ENCODE data around the gene APBB1IP.
"Not testable (repeated sequence)": the region's sequence is repeated elsewhere in the genome, so short reads cannot be mapped to it uniquely, and the experiment has no call there.

APBB1IP gene

GRCh38 chr10:26556748-26557640, 118.9 kb downstream of the APBB1IP start:
- DNase-seq (ENCODE audit: low read depth) = no peak

- no peak for DNase-seq (ENCODE audit: low read depth)
Observed at GRCh38 chr10:26557641-26558014, 119.5 kb downstream of the APBB1IP start.

GRCh38 chr10:26566525-26567350, 128.6 kb downstream of the APBB1IP start:
- DNase-seq (ENCODE audit: low read depth) = no peak

- no peak for DNase-seq (ENCODE audit: low read depth)
Observed at GRCh38 chr10:26567351-26567721, 129.2 kb downstream of the APBB1IP start.

- DNase-seq (ENCODE audit: low read depth) = no peak
Observed at GRCh38 chr10:26571655-26572054, 133.5 kb downstream of the APBB1IP start.

- no peak for DNase-seq (ENCODE audit: low read depth)
Observed at GRCh38 chr10:26573674-26574073, 135.5 kb downstream of the APBB1IP start.

- DNase-seq (ENCODE audit: low read depth) = no peak
Observed at GRCh38 chr10:26574783-26575182, 136.6 kb downstream of the APBB1IP start.

GRCh38 chr10:26578371-26578770, 140.2 kb downstream of the APBB1IP start:
- not testable (repeated sequence) for DNase-seq (ENCODE audit: low read depth)

GRCh38 chr10:26579256-26580063, 141.3 kb downstream of the APBB1IP start:
- no peak for DNase-seq (ENCODE audit: low read depth)

GRCh38 chr10:26586211-26586610, 148.1 kb downstream of the APBB1IP start:
- no peak for DNase-seq (ENCODE audit: low read depth)

- DNase-seq (ENCODE audit: low read depth) = no peak
Observed at GRCh38 chr10:26588611-26589010, 150.5 kb downstream of the APBB1IP start.

GRCh38 chr10:26589813-26590212, 151.7 kb downstream of the APBB1IP start:
- not testable (repeated sequence) for DNase-seq (ENCODE audit: low read depth)

GRCh38 chr10:26593896-26594295, 155.8 kb downstream of the APBB1IP start:
- DNase-seq (ENCODE audit: low read depth) = no peak

- DNase-seq (ENCODE audit: low read depth) = not testable (repeated sequence)
Observed at GRCh38 chr10:26603283-26603682, 165.1 kb downstream of the APBB1IP start.

GRCh38 chr10:26604320-26605093, 166.4 kb downstream of the APBB1IP start:
- DNase-seq (ENCODE audit: low read depth) = not testable (repeated sequence)

- not testable (repeated sequence) for DNase-seq (ENCODE audit: low read depth)
Observed at GRCh38 chr10:26606389-26606877, 168.3 kb downstream of the APBB1IP start.

- DNase-seq (ENCODE audit: low read depth) = no peak
Observed at GRCh38 chr10:26612151-26612915, 174.2 kb downstream of the APBB1IP start.

Measured in stimulated activated CD8-positive, alpha-beta memory T cell treated with anti-CD3 and anti-CD28 coated beads, Interleukin-7, amount 100 ng/mL, for 24 hours (primary cell).